Neural crest cell (in vitro differentiated cells): ENCODE results near the gene SLU7. TPM values are rescaled to one million over a fixed set of nuclear protein-coding genes. Genes with fewer than 3 reads are reported as not detected.
A peak's percentile ranks its signal among the peaks of the same experiment; 100 is the strongest.

Experiments used
- DNase-seq: peaks from one replicate; pipeline ENCODE4 v3.0.0; 2021; ENCODE audit warnings: low read depth, mixed read lengths, low spot score
- H3K27ac Mint-ChIP-seq: one replicate; pipeline ENCODE4 v1.8.0; 2021; ENCODE audit warnings: mild to moderate bottlenecking, mixed read lengths; ENCODE audit not compliant: unreplicated experiment
- H3K27me3 Mint-ChIP-seq: 2 replicates; pipeline ENCODE4 v1.8.0; 2021; ENCODE audit warnings: low read depth, mild to moderate bottlenecking, mixed read lengths
- H3K36me3 Mint-ChIP-seq: 2 replicates; pipeline ENCODE4 v1.8.0; 2021; ENCODE audit warnings: low read depth, mild to moderate bottlenecking, mixed read lengths
- H3K4me1 Mint-ChIP-seq: 2 replicates; pipeline ENCODE4 v1.8.0; 2021; ENCODE audit warnings: mixed read lengths
- H3K4me3 Mint-ChIP-seq: one replicate; pipeline ENCODE4 v1.8.0; 2021; ENCODE audit warnings: mild to moderate bottlenecking, mixed read lengths
- H3K9me3 Mint-ChIP-seq: 2 replicates; pipeline ENCODE4 v1.8.0; 2021; ENCODE audit warnings: mixed read lengths
- CTCF ChIP-seq: fragments of 200-600 bp; sonication (generic); conservative IDR thresholded peaks from 2 replicates; pipeline ENCODE4 v1.5.0; 2021; ENCODE audit warnings: antibody characterized with exemption, mild to moderate bottlenecking
- total RNA-seq: library from RNA; stranded (reverse); gene quantifications from 2 replicates; pipeline ENCODE4 v1.2.1, GENCODE V29; 2021

SLU7 gene
- total RNA-seq, 1 donor from 2014 or later = 26.2 TPM

GRCh38 chr5:160398806-160399205 lies 20.1 kb downstream of the SLU7 start:
- H3K27me3 Mint-ChIP-seq = no peaks in the 10 kb centered on the region
- H3K27ac Mint-ChIP-seq = peak overlapping the region; percentile 98
- TF ChIP-seq CTCF = no peak
- no peak for DNase-seq
- peaks cover 52% of the 10 kb centered on the region for H3K4me1 Mint-ChIP-seq
- H3K36me3 Mint-ChIP-seq = peaks cover 5% of the 10 kb centered on the region
- H3K9me3 Mint-ChIP-seq = no peaks in the 10 kb centered on the region
- peak overlapping the region; percentile 92 for H3K4me3 Mint-ChIP-seq

GRCh38 chr5:160397492-160397891 lies 21.4 kb downstream of the SLU7 start:
- Mint-ChIP-seq H3K4me3 (peak overlapping the region; percentile 92), H3K27me3 (no peaks in the 10 kb centered on the region), H3K27ac (no peak overlapping the region), H3K9me3 (no peaks in the 10 kb centered on the region), H3K4me1 (peaks cover 52% of the 10 kb centered on the region), H3K36me3 (no peaks in the 10 kb centered on the region)
- no peak for DNase-seq
- TF ChIP-seq CTCF = no peak

- no peaks in the 10 kb centered on the region for H3K9me3 Mint-ChIP-seq
- TF ChIP-seq CTCF = no peak
- no peaks in the 10 kb centered on the region for H3K27me3 Mint-ChIP-seq
- no peak overlapping the region for H3K4me3 Mint-ChIP-seq
- DNase-seq = no peak
- peaks cover 3% of the 10 kb centered on the region for H3K36me3 Mint-ChIP-seq
- no peak overlapping the region for H3K27ac Mint-ChIP-seq
- H3K4me1 Mint-ChIP-seq = peaks cover 49% of the 10 kb centered on the region
Measured at GRCh38 chr5:160395111-160395510, 23.8 kb downstream of the SLU7 start.

GRCh38 chr5:160390787-160391696 lies 27.8 kb downstream of the SLU7 start:
- no peak overlapping the region for H3K27ac Mint-ChIP-seq
- H3K4me3 Mint-ChIP-seq = no peak overlapping the region
- H3K4me1 Mint-ChIP-seq = peaks cover 12% of the 10 kb centered on the region
- TF ChIP-seq CTCF = peak; percentile 77
- no peak for DNase-seq
- peaks cover 17% of the 10 kb centered on the region for H3K9me3 Mint-ChIP-seq
- H3K27me3 Mint-ChIP-seq = no peaks in the 10 kb centered on the region
- peaks cover 27% of the 10 kb centered on the region for H3K36me3 Mint-ChIP-seq

GRCh38 chr5:160387445-160387844 lies 31.4 kb downstream of the SLU7 start:
- Mint-ChIP-seq H3K4me1 (peaks cover 8% of the 10 kb centered on the region), H3K36me3 (peaks cover 30% of the 10 kb centered on the region), H3K4me3 (no peak overlapping the region), H3K27ac (no peak overlapping the region), H3K9me3 (peaks cover 20% of the 10 kb centered on the region), H3K27me3 (no peaks in the 10 kb centered on the region)
- TF ChIP-seq CTCF = no peak
- DNase-seq = no peak
